ENCODE measurements around the gene RRP8. TPM values are rescaled to one million over a fixed set of nuclear protein-coding genes. Genes with fewer than 3 reads are reported as not detected.

RRP8 gene
- total RNA-seq, 1 donor from 2014 or later: 21.7 TPM

DNA sequence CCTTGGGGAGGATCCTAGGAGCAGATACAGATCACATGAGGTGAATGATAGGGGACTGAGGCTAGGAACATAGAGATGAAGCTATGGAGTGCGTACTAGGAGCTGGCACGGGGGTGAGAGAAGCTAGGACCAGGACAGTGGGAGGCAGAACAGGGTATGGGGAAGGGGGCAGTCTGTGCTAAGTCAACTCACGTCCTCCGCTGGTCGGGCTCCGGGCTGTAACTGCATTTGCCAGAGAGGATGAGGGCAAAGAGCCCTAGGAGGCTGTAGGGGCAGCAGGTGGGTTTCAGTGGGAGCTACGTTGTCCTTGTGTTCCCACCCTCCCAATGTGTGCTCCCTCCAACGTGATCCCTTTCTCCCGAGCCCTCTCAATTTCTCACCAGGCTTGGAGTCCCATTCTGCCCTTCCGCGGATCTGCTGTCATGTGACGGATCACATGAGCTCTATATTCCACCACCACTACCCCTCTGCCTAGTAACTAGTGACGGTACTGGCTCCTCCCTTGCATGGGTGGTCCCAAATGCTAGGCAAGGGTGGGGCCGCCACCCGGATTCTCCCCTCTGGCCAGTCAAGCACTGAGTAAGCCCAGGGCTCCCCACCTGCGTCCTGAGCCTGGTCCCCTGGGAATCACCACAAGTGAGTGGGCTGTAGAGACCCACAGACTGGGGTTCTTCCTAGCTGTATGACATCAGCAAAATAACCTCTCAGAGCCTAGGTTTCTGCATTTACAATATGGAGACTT, 15.8 kb upstream of the RRP8 start, which contains the start of gene TPP1:
TSS of gene TPP1 (minus strand) at position 419 of the 742 bp plus-strand sequence. CDS start at position 397, 22 bp downstream.
- H3K4me1 Mint-ChIP-seq (ENCODE audit: low read depth): peaks cover 1% of the 10 kb centered on the region
- H3K36me3 Mint-ChIP-seq (ENCODE audit: insufficient read depth): peaks cover 3% of the 10 kb centered on the region
- TF ChIP-seq, protein P1, sequence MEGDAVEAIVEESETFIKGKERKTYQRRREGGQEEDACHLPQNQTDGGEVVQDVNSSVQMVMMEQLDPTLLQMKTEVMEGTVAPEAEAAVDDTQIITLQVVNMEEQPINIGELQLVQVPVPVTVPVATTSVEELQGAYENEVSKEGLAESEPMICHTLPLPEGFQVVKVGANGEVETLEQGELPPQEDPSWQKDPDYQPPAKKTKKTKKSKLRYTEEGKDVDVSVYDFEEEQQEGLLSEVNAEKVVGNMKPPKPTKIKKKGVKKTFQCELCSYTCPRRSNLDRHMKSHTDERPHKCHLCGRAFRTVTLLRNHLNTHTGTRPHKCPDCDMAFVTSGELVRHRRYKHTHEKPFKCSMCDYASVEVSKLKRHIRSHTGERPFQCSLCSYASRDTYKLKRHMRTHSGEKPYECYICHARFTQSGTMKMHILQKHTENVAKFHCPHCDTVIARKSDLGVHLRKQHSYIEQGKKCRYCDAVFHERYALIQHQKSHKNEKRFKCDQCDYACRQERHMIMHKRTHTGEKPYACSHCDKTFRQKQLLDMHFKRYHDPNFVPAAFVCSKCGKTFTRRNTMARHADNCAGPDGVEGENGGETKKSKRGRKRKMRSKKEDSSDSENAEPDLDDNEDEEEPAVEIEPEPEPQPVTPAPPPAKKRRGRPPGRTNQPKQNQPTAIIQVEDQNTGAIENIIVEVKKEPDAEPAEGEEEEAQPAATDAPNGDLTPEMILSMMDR (IDR thresholded peaks at IDR 0.05; ENCODE audit: unreplicated experiment): no peak
- no peak within 1 kb of the TSS for H3K4me3 Mint-ChIP-seq (ENCODE audit: low read depth)
- no peaks in the 10 kb centered on the region for H3K9me3 Mint-ChIP-seq (ENCODE audit: low read depth)
- H3K27me3 Mint-ChIP-seq: no peaks in the 10 kb centered on the region
- H3K27ac Mint-ChIP-seq: peak within 1 kb of the TSS; percentile 50
- peak; percentile 79 for DNase-seq (ENCODE audit: low spot score, unreplicated experiment)

DNA sequence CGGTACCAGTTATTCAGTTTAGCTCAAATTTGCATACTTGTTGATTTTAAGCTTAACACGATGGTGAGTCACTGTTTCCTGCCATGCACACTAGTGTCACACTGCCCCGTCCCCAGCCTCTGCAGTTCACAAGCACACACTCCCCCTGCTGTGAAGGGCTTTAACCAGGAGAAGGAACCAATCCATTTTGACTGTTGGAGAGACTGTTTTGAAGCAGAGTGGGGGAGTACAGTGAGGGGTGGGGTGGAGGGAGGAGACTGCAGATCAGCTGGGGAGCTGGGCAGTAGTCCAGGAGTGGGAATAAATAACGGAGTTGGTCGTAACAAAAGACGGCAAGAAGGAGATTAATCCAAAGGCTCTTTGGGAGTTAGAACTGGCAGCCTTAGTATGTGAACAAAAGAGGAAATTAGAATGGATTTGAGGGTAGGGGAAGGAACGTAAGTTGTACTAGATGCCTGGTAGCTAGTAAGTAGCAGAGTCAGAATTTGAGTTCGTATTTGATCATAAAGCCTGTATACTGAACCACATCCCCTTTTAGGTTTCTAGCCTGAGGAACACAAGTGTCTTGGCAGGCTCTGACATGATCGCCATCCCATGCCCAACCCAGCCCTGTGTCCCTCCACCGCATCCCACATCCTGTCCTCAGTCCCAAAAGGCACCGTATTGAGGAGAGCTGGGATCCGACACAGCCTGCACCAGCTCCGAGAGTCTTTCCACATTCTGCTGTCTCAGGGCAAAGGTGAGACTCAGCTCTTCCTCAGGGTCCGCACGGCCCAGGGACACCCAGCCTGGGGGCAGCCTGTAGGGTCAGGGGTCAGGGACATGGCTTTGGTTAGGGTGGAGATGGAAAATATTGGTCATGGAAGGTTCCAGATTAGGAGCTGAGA, 14.9 kb upstream of the RRP8 start:
- Mint-ChIP-seq H3K27ac (peak overlapping the region; percentile 50), H3K4me1 (ENCODE audit: low read depth) (peaks cover 1% of the 10 kb centered on the region), H3K9me3 (ENCODE audit: low read depth) (no peaks in the 10 kb centered on the region), H3K36me3 (ENCODE audit: insufficient read depth) (peaks cover 2% of the 10 kb centered on the region), H3K4me3 (ENCODE audit: low read depth) (no peak overlapping the region), H3K27me3 (no peaks in the 10 kb centered on the region)
- DNase-seq (ENCODE audit: low spot score, unreplicated experiment): no peak
- TF ChIP-seq, protein P1 (IDR thresholded peaks at IDR 0.05; ENCODE audit: unreplicated experiment): no peak

DNA sequence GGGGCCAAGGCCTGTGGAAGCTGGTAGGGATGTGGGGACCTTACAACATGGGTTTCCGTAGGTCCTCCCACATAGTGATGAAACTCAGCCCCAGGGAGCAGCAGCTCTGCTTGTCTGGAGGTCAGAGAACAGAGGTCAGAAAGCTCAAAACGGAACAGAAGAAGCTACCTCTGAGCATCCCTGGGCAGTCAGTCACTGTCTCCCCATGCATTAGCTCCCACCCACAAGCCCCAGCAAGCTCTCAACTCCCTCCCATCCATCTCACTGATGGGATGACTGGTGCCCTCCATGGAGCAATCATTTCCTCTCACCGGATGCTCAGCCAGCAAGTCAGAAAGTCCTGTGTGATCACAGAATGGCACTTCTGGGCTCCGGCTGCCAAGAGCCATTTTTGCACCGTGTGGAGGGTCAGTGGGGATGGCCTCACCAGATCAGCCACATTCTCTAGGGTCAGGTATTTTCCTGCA, 13.9 kb upstream of the RRP8 start:
- Mint-ChIP-seq H3K27ac (no peak overlapping the region), H3K9me3 (ENCODE audit: low read depth) (no peaks in the 10 kb centered on the region), H3K4me3 (ENCODE audit: low read depth) (no peak overlapping the region), H3K27me3 (no peaks in the 10 kb centered on the region), H3K36me3 (ENCODE audit: insufficient read depth) (peaks cover 2% of the 10 kb centered on the region), H3K4me1 (ENCODE audit: low read depth) (peaks cover 1% of the 10 kb centered on the region)
- TF ChIP-seq, protein P1 (IDR thresholded peaks at IDR 0.05; ENCODE audit: unreplicated experiment): no peak
- no peak for DNase-seq (ENCODE audit: low spot score, unreplicated experiment)

DNA sequence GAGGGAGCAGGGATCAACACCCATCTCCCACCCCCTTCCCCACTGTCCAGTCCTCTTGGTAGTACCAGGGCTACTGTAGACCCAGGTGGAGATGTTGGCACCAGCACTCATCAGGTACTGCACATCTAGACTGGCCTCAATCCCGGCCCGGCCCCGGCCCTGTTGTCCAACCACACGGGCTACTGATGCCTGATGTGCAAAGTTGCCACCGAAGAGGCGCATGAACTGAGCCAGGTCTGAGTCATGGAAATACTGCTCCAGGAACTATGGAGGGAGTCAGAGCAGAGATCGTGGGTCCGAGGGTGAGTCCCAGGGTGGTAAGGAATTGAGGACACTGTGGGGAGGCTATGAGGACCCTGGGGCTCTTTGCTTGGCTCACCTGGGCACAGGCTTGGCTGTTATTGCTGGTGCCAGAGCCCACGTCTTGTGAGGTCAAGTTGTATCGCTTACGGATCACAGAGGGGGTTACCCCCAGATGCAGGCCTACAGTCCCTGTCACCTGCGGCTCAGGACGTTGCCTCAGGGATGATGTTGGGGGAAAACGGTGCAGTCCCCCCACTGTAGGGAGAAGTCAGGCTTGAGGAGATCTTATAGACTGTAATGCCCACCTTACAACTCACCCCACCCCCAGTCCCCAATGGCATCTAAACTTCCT, 13.3 kb upstream of the RRP8 start:
- Mint-ChIP-seq H3K4me3 (ENCODE audit: low read depth) (no peak overlapping the region), H3K4me1 (ENCODE audit: low read depth) (peaks cover 1% of the 10 kb centered on the region), H3K27me3 (no peaks in the 10 kb centered on the region), H3K9me3 (ENCODE audit: low read depth) (no peaks in the 10 kb centered on the region), H3K36me3 (ENCODE audit: insufficient read depth) (peaks cover 2% of the 10 kb centered on the region), H3K27ac (no peak overlapping the region)
- TF ChIP-seq, protein P1 (IDR thresholded peaks at IDR 0.05; ENCODE audit: unreplicated experiment): no peak
- DNase-seq (ENCODE audit: low spot score, unreplicated experiment): no peak
